HG03097 (cell line): ENCODE results near the gene MBLAC1.

ENCODE experiments used
- ATAC-seq: cut with Tn5 transposase; IDR thresholded peaks from one replicate; pipeline ENCODE4 v1.9.1; 2021; ENCODE audit not compliant: unreplicated experiment, low FRiP score

Gene MBLAC1

GRCh38 chr7:100169147-100169850 is 42.5 kb downstream of the MBLAC1 start:
- no peak for ATAC-seq

GRCh38 chr7:100170101-100170897 is 43.5 kb downstream of the MBLAC1 start:
- no peak for ATAC-seq

- ATAC-seq: no peak
Measured at GRCh38 chr7:100171087-100171681, 44.4 kb downstream of the MBLAC1 start.

- ATAC-seq: no peak
Measured at GRCh38 chr7:100171840-100172239, 45.1 kb downstream of the MBLAC1 start.

- ATAC-seq: no peak
Measured at GRCh38 chr7:100173806-100174495, 47.2 kb downstream of the MBLAC1 start.

GRCh38 chr7:100174582-100174981 is 47.8 kb downstream of the MBLAC1 start:
- ATAC-seq: no peak

- ATAC-seq: no peak
Measured at GRCh38 chr7:100175296-100175935, 48.6 kb downstream of the MBLAC1 start.

GRCh38 chr7:100176096-100177044 is 49.6 kb downstream of the MBLAC1 start:
- no peak for ATAC-seq

GRCh38 chr7:100177045-100178001 is 50.6 kb downstream of the MBLAC1 start, which contains the start of the genes GPC2 and STAG3:
Gene GPC2 (minus strand): TSS chr7:100177381. CDS start chr7:100177199, 182 bp downstream.
Gene STAG3 (plus strand): TSS chr7:100177918. CDS start chr7:100180557, 2,639 bp downstream.
- ATAC-seq: peak; percentile 74
